GM18511 (cell line): ENCODE results near the gene SAMD3.
"Not testable (repeated sequence)": the region's sequence is repeated elsewhere in the genome, so short reads cannot be mapped to it uniquely, and the experiment has no call there.

Experiments used
- ATAC-seq: cut with Tn5 transposase; IDR thresholded peaks from one replicate; pipeline ENCODE4 v1.9.1; 2021; ENCODE audit warnings: mild to moderate bottlenecking, moderate library complexity; ENCODE audit not compliant: unreplicated experiment

The SAMD3 gene

GRCh38 chr6:130222775-130223174 lies at the start of gene SAMD3:
Gene SAMD3 (minus strand): TSS chr6:130222951. CDS start chr6:130215273, 7,678 bp downstream.
- no peak for ATAC-seq

GRCh38 chr6:130269969-130270635 lies 47.4 kb upstream of the SAMD3 start:
- ATAC-seq = peak; percentile 90

GRCh38 chr6:130265553-130265952 lies 42.8 kb upstream of the SAMD3 start:
- ATAC-seq = not testable (repeated sequence)

GRCh38 chr6:130262008-130262407 lies 39.3 kb upstream of the SAMD3 start:
- no peak for ATAC-seq

- ATAC-seq = not testable (repeated sequence)
These were observed 38.8 kb upstream of the SAMD3 start for GRCh38 chr6:130261558-130261957.

- peak; percentile 43 for ATAC-seq
These were observed 38.0 kb upstream of the SAMD3 start for GRCh38 chr6:130260614-130261241.

- ATAC-seq = peak; percentile 72
These were observed 37.3 kb upstream of the SAMD3 start for GRCh38 chr6:130260050-130260462.

- peak; percentile 38 for ATAC-seq
These were observed 36.8 kb upstream of the SAMD3 start for GRCh38 chr6:130259557-130259956.

- ATAC-seq = no peak
These were observed 36.4 kb upstream of the SAMD3 start for GRCh38 chr6:130259140-130259539.

GRCh38 chr6:130252527-130253237 lies 29.9 kb upstream of the SAMD3 start:
- ATAC-seq = no peak

GRCh38 chr6:130245267-130245666 lies 22.5 kb upstream of the SAMD3 start:
- no peak for ATAC-seq

GRCh38 chr6:130244728-130245127 lies 22.0 kb upstream of the SAMD3 start:
- ATAC-seq = no peak

GRCh38 chr6:130240232-130240631 lies 17.5 kb upstream of the SAMD3 start:
- ATAC-seq = no peak

- ATAC-seq = no peak
These were observed 17.0 kb upstream of the SAMD3 start for GRCh38 chr6:130239755-130240154.

GRCh38 chr6:130233330-130233729 lies 10.6 kb upstream of the SAMD3 start:
- ATAC-seq = no peak

GRCh38 chr6:130230531-130230930 lies 7.8 kb upstream of the SAMD3 start:
- not testable (repeated sequence) for ATAC-seq

GRCh38 chr6:130229645-130230044 lies 6.9 kb upstream of the SAMD3 start:
- no peak for ATAC-seq

- ATAC-seq = peak; percentile 99
These were observed 757 bp upstream of the SAMD3 start for GRCh38 chr6:130223508-130223907.

GRCh38 chr6:130218134-130218533 lies 4.6 kb downstream of the SAMD3 start:
- ATAC-seq = no peak

- no peak for ATAC-seq
These were observed 6.1 kb downstream of the SAMD3 start for GRCh38 chr6:130216620-130217019.

- ATAC-seq = peak; percentile 68
These were observed 7.2 kb downstream of the SAMD3 start for GRCh38 chr6:130215526-130215925.
